HuH-7 (cell line): ENCODE measurements around the gene CFD.
"Not testable (repeated sequence)": the region's sequence is repeated elsewhere in the genome, so short reads cannot be mapped to it uniquely, and the experiment has no call there.

Experiments
- DNase-seq: peaks from one replicate; pipeline ENCODE4 v3.0.0; 2011; ENCODE audit warnings: low spot score

Gene CFD

GRCh38 chr19:825897-826644 lies 33.4 kb upstream of the CFD start:
- DNase-seq: no peak

GRCh38 chr19:827314-827709 lies 32.2 kb upstream of the CFD start:
- no peak for DNase-seq

DNA sequence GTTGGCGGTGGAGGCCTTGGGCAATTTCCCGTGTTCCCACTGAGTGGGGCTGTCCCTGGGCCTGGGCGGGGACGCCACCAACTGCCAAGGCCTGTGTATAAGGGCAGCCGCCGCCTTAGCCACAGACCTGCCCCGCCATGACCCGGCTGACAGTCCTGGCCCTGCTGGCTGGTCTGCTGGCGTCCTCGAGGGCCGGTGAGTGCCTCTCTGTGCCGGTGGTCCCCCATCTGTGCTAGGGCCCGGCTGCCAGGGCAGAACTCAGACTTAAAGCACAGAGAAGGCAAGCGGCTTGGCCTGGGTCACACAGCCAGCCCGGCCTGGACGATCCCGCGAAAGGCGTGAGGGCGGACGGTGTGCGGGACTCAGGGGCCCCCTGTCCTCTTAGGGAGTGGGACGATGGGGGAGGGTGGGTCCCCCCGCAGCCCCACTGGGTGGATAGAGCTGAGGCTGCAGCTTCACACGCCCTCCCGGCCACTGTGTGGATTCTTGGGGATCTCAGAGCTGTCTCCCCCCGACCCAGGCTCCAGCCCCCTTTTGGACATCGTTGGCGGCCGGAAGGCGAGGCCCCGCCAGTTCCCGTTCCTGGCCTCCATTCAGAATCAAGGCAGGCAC lies 31.6 kb upstream of the CFD start, which contains the start of gene AZU1:
AZU1 (plus strand) TSS at position 128 of the 612 bp plus-strand sequence; CDS start at position 138, 10 bp downstream.
- no peak for DNase-seq

GRCh38 chr19:829129-829758 lies 30.2 kb upstream of the CFD start:
- no peak for DNase-seq

GRCh38 chr19:831407-832369 lies 27.8 kb upstream of the CFD start:
- DNase-seq: no peak

- DNase-seq: no peak
Measured at GRCh38 chr19:834216-834615, 25.2 kb upstream of the CFD start.

DNA sequence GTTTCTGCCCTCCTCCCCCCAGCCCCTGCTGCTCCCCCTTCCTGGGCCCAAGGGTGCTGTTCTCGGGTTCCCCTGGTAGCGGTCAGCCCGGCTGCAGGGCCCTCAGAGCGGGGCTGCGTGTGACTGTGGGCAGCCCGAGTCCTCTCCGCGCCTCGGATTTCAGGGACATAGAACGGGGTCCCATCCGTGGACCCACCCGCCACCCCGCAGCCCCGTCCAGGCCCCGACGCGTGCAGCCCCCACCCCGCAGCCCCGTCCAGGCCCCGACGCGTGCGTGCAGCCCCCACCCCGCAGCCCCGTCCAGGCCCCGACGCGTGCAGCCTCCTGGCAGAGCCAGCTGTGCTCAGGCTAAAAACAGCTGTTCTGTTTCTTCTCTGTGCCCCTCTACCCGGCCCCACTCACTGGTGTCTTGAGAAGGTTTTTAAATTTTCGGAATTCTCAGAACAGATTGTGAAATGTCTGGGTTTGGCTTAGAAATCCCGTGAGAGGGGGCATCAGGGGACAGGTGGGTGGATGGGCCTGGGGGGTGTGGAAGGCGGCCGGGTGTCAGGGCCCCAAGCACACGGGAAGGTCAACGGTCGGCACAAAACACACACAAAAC lies 24.2 kb upstream of the CFD start:
- DNase-seq: no peak

DNA sequence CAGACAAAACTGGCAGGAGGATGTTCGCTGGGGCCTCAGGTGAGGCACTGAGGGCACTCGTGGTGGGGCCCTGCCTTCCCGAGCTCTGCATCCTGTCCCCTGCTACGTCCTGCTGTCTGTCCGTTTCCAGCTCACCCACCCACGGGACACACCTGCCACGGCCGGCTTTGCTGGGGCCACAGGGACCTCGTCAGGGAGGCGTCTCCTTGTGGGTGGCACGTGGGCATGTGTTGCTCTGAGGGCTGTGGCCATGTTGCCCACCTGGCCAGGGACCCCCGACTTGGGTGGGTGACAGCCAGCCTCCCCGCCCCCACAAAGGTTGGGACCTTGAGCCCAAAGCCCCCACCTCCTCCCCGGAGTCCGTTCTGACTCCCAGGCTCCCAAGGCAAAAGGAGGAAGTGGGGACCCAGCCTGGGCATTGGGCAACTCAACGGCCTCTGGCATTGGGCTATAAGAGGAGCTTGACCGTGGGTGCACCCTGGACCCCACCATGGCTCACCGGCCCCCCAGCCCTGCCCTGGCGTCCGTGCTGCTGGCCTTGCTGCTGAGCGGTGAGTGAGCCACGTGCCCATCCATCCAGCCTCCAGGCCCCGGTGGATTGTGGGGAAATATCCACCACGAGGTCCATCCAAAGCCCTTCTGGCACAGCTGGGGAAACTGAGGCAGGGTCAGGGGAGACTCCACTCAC lies 18.8 kb upstream of the CFD start, which contains the start of gene PRTN3:
PRTN3 (plus strand) TSS at position 481 of the 688 bp plus-strand sequence; CDS start at position 491, 10 bp downstream.
- DNase-seq: no peak

GRCh38 chr19:842802-843179 lies 16.7 kb upstream of the CFD start:
- DNase-seq: not testable (repeated sequence)

DNA sequence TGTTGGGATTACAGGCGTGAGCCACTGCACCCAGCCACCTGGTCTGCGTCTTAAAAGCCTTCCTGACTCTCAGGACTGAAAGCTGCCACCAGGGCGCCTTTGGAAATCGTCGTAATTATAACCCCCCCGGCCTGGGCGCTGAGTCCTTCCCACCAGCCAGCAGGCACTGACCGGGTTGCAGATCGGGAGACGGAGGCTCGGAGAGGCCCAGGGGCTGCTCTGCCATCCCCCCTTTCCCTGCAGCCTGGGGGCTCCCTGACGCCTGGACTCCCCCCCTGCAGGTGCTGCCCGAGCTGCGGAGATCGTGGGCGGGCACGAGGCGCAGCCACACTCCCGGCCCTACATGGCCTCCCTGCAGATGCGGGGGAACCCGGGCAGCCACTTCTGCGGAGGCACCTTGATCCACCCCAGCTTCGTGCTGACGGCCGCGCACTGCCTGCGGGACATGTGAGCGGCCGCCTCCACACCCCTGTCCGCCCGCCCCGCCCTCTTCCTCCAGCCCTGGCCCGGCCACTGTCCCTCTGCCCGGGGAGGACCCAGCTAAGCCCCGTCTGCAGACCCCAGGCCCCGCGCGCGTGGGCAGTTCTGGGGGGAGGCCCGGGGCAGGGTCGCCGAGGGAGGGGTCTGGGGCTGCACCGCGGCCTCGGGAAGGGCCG lies 16.2 kb upstream of the CFD start:
- no peak for DNase-seq

DNA sequence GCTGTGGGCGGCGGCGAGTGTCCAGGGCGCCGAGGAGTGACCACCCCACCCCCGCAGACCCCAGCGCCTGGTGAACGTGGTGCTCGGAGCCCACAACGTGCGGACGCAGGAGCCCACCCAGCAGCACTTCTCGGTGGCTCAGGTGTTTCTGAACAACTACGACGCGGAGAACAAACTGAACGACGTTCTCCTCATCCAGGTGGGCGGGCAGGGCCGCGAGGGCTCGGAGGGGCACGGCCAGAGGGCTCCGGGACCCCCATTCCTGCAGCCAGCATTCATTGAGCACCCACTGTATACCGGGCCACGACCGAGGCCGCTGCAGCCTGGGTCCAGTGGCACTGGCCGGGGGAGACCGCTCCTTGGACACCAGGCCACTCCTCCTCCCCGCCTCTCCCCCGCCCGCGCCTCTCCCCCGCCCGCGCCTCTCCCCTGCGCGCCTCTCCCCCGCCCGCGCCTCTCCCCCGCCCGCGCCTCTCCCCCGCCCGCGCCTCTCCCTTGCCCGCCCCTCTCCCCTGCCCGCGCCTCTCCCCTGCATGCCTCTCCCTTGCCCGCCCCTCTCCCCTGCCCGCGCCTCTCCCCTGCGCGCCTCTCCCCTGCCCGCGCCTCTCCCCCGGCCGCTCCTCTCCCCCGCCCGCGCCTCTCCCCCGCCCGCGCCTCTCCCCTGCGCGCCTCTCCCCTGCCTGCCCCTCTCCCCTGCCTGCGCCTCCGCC lies 15.5 kb upstream of the CFD start:
- DNase-seq: no peak

DNA sequence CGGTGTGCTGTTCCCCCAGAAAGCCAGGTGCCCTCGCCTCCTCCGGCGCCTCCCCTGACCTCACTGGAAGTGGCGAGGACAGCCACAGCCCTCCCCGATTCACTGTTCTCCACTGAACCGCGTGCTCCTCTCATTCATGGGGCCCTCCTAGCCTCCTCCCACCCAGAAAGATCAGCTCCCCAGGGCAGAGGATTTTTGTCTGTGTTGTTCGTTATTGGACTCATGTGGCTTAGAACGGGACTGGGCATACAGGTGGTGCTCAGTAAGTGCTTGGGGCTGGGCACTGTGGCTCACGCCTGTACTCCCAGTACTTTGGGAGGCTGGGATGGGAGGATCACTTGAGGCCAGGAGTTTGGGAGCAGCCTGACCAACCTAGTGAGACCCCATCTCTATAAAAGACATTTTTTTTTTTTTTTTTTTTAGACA lies 14.9 kb upstream of the CFD start:
- no peak for DNase-seq

- DNase-seq: no peak
Measured at GRCh38 chr19:845707-846521, 13.6 kb upstream of the CFD start.

DNA sequence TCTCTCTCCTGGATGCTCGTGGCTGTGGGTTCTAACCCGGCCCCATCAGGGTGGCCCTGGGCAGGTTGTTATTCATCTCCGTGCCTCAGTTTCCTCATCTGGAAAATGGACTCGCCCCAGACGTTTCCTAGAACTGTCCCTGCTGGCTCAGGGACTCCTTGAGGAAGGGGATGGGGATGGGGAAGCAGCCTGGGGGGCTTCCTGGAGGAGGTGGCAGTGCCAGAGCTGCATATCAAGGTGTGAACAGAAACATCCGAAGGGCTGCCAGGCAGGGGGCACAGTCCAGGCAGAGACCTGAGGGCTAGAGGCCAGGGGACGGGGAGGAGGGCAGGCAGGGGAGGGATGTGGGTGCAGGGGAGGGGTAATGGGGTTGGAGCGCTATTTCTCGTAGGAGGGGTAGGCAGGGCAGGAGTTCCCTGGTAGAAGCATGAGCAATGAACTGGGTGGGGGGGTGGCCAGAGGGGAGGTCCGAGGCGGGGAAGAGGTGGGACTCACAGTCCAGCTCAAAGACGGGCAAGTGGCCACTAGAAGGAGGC lies 11.0 kb upstream of the CFD start:
- no peak for DNase-seq

DNA sequence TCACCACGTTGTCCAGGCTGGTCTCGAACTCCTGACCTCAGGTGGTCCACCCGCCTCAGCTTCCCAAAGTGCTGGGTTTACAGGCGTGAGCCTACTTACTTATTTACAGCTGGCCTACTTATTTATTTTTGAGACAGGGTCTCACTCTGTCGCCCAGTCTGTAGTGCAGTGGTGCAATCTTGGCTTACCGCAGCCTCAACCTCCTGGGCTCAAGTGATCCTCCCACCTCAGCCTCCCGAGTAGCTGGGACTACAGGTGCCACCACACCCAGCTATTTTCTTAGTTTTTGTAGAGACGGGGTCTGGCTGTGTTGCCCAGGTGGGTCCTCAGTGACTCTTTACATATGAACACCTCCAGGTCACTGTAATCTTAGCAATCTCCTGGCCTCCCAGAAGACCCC lies 10.3 kb upstream of the CFD start:
- DNase-seq: not testable (repeated sequence)

GRCh38 chr19:850221-850978 lies 9.1 kb upstream of the CFD start:
- peak; percentile 75 for DNase-seq

DNA sequence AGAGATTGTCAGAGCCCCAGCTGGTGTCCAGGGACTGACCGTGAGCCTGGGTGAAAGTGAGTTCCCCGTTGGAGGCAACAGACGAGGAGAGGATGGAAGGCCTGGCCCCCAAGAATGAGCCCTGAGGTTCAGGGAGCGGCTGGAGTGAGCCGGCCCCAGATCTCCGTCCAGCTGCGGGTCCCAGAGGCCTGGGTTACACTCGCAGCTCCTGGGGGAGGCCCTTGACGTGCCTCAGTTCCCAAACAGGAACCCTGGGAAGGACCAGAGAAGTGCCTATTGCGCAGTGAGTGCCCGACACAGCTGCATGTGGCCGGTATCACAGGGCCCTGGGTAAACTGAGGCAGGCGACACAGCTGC lies 8.5 kb upstream of the CFD start:
- DNase-seq: no peak
